Activated CD4-positive, alpha-beta T cell treated with anti-CD3 and anti-CD28 coated beads, Interleukin-2, amount 50 U/mL, for 48 hours (primary cell): ENCODE data around the gene ITGB1.

Experiments used
- DNase-seq, 2 experiments: peaks; one replicate each; pipeline ENCODE4 v3.0.0-alpha.2; 2020

Gene ITGB1

DNA sequence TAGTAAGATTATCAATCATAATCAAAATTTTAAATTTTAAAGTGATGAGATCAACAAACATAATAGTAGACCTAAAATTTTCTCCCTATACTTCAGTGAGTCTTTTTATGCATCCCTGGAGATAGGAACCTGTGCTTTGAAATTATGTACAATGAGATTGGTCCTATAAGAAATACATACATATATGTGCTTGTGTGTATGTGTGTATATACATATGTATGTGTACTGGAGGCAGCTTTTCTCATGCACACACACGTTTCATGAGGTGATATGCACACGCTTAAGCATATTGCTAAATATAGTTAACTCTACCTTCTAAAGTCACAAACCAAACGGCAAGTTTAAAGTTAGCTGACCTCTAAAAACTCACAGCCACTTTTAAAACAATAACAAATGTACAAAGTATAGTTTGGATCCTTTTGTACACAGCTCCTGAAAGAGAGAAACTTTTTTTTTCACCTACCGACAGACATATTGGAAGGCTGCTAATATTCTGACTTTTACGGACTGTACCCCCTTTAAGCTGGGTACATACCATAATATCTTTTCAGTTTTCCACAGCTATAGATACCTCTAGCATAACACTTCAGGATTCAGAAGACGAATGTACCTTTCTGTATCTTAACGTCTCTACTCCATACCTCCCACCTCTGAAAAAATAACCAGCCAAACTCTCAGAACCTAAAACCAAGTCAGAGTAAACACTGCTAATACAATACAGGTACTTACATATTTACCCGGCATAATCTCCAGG, 3.3 kb downstream of the ITGB1 start:
- DNase-seq: no peak

- DNase-seq: no peak
Measured at GRCh38 chr10:32954080-32954479, 4.0 kb downstream of the ITGB1 start.

- no peak for DNase-seq
Measured at GRCh38 chr10:32953277-32953927, 4.6 kb downstream of the ITGB1 start.

DNA sequence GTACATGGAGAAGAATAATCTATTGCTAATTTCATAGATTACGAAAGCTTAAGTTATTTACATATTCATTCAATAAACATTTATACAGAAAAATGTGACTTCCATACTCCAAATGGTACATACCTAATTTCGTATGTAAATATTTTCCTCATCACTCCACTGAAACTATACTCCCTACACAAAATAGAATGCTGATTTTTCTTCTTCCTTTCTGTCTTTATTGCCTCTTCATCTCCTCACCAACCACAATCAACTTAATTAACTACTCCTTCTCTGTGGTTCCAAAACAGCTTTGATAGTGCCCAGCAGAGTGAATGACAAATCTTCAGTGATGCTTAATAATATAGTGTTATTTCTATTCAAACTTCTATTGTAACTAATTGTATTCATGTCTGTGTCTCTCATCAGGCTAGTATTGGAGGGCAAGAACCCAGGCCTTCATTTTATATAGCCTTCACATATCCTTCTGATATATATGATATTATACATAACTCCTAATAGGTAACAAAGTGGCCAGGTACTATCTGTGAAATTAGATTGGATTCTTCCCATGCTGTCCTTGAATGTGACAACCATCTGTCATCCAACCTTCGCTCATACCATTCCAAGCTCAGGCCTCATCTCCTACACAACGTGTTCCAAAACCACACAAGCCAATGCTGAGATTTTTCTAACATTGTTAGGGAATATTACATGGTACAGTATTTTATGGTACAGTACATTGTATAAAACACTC, 5.3 kb downstream of the ITGB1 start:
- no peak for DNase-seq

DNA sequence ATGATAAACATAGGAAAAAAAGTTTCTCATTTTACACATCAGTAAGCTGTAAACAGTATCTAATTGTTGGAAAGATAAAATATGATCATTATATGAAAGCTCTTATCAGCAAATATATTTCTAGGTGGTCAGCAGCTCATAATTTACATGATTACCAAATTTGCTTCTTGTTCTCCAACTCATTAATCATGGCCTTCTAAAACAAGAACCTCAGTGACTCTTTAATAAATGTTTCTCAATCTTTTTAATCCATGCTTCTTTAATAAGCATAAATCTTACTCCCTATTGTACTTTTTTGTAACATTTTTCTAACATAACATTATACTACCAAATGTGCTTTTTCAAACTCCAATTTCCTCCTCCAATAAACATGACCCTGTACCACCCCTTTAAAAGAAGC, 5.9 kb downstream of the ITGB1 start:
- DNase-seq: no peak

GRCh38 chr10:32951111-32951510, 6.9 kb downstream of the ITGB1 start:
- DNase-seq: no peak

- DNase-seq: no peak
Measured at GRCh38 chr10:32950591-32951108, 7.4 kb downstream of the ITGB1 start.

DNA sequence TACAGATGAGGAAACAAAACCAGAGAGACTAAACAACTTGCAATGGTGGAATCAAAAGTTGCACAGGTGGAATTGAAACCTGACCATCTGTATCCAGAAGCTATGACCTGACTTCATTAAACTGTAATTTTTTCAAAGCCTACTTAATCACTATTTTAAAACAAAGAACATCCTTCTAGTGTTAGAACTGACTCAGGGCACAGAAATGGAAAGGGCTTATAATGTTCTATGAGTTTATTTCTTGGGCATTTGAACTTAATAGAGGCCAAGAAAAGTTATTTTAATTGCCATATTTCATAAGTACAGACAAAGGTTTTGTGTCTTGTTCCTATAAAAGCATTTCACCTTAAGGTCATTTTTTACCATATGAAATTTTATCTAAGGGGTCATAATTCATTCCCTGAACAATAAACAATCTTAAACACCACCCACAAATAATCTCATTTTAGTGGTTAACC, 8.8 kb downstream of the ITGB1 start:
- DNase-seq: no peak

DNA sequence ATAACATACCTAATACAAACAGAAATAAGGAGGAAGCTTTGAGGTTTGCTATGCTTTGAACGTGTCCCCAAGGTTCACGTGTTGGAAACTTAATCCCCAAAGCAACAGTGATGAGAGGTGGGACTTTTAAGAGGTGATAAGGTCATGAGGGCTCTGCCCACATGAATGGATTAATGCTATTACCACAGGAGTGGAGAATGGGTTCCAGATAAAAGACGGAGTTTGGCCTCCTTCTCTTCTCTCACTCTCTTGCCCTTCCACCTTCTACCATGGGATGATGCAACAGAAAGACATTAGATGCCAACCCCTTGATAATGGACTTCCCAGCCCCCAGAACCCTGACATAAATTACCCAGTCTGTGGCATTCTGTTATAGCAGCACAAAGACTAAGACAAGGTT, 9.6 kb downstream of the ITGB1 start:
- no peak for DNase-seq

DNA sequence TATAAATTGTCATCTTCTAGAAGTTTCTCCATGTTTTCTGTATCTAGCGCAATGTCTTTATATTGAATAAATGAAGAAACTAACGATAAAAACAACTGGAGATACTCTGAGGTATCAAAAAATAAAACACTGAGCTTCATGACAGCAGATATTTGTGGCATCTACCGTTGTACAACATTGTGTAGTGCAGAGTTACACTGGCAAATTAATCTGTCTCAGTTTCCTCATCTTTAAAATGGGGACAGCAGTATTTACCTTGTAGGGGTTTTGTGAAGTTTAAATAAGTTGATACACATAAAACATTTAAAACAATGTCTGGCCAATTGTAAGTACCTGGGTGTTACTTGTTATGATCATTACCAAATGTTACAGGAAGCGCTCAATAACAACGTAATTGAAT, 10.4 kb downstream of the ITGB1 start:
- no peak for DNase-seq

GRCh38 chr10:32946108-32946507, 11.9 kb downstream of the ITGB1 start:
- DNase-seq: no peak

DNA sequence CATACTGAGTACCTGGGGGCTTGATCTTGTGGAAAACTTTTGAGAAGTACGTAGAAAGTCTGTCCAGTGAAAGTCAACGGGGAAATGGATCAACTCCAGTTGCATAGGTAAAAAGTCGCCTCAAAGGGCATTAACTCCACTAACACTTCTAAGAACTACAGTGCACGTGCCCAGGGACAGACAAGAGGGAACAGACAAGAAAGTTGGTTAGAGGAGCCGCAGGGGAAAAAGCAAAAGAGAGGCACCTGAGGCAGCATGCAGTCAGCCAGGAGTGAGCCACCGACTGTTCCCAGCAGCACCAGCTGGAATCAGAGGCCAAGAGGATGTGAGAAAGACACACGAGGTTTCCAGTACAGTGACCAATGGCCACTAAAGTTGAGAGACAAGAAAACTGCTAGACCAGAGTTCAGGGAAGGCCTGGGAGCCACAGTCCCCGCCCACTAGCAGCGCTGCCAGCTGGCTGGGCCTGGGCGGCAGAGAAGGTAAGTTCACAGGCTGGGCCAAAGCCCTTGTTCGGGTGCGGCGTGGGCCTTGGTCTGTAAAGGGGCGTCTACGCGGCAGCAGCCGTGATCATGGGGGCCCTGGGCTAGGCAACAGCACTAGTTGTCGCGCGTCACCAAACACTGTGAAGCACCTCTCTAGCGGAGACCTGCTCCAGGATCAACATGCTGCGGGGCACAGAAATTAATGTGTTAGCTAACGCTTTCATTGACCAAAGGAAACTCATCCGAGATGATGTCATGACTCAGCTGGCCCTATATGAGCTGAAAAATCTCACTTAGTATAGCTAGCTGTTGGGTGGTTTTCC, 14.0 kb downstream of the ITGB1 start:
- DNase-seq: no peak

- no peak for DNase-seq
Measured at GRCh38 chr10:32943395-32943794, 14.6 kb downstream of the ITGB1 start.

GRCh38 chr10:32942081-32942480, 15.9 kb downstream of the ITGB1 start:
- DNase-seq: no peak

DNA sequence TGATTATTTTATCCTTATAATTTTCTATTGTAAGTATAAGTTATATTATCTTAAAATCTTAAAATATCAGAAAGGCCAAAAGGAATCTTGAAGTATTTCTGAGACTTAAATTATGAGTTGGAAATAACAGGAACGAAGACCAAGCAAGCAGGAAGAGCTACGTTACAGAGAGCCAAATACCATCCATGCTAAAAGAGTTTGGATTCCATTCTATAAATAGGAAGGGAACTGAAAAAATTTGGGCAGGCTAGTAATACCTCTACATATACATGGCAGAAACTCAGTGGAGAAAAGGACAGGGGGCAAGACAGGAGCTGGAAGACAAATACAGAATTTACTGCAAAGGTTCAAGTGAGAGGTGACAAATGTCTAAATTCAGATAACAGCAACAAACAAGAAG, 16.7 kb downstream of the ITGB1 start:
- DNase-seq: no peak

GRCh38 chr10:32940321-32941301, 17.4 kb downstream of the ITGB1 start:
- no peak for DNase-seq

- DNase-seq: no peak
Measured at GRCh38 chr10:32939296-32940111, 18.5 kb downstream of the ITGB1 start.

DNA sequence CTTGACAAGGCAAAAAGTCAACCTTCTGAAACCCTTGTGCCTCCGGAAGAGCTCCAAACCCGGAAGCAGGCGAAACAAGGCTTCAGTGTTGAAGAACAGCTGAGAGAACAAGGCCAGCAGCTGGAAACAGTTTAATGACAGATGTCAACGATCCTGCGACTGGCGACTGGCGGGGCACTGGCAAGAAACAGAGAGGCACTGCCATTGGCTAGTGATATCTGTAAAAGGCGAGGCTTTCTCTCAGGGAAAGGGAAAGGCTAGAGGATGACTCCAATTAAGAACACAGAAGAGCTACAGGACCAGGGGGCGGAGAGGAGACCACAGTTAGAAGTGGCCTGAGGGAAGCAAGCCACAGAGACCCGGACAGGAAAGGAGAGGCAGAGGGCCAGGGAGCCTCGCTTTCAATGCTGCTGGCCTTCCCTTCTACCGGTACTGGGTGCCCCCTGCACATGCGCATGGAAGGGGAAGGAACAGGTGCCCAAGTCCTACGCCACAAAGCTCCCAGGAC, 19.4 kb downstream of the ITGB1 start:
- no peak for DNase-seq

- DNase-seq: no peak
Measured at GRCh38 chr10:32937911-32938424, 20.1 kb downstream of the ITGB1 start.

DNA sequence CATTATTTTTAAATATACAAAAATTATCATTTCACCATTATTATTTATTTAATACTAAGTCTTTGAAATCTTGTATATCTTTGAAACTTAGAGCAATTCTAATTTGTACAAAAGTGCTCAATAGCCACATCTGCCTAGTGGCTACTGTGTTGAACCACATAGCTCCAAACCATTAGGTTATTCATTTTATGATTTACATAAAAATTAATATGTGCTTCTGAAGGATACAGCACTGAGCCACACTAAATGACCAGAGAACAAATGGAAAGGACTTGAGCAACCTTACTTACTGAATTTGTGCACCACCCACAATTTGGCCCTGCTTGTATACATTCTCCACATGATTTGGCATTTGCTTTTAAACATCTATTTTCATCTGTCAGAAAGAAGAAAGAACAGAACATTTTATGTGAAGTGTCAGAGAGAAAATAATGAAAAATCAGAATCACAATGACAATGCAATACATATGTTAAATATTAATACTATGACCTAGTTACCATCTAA, 25.8 kb downstream of the ITGB1 start:
- DNase-seq: no peak
